ENCODE results near the gene ANO10.
"Not testable (repeated sequence)": the region's sequence is repeated elsewhere in the genome, so short reads cannot be mapped to it uniquely, and the experiment has no call there.

- not testable (repeated sequence) for TF ChIP-seq CTCF (IDR thresholded peaks at IDR 0.05; ENCODE audit: insufficient read depth, low read depth, low read length); EZH2 (IDR thresholded peaks at IDR 0.05; ENCODE audit: insufficient read depth, low read length)
Observed at GRCh38 chr3:43462566-43462965, 159.2 kb downstream of the ANO10 start.
